Stimulated activated CD4-positive, alpha-beta T cell treated with anti-CD3 and anti-CD28 coated beads, Interleukin-2, amount 100 ng/mL, for 48 hours (primary cell): ENCODE measurements around the gene PACSIN3.
"Not testable (repeated sequence)": the region's sequence is repeated elsewhere in the genome, so short reads cannot be mapped to it uniquely, and the experiment has no call there.

Source experiments
- DNase-seq, 2 donors: peaks; one replicate each; pipeline ENCODE4 v3.0.0-alpha.2; 2020

PACSIN3 gene

DNA sequence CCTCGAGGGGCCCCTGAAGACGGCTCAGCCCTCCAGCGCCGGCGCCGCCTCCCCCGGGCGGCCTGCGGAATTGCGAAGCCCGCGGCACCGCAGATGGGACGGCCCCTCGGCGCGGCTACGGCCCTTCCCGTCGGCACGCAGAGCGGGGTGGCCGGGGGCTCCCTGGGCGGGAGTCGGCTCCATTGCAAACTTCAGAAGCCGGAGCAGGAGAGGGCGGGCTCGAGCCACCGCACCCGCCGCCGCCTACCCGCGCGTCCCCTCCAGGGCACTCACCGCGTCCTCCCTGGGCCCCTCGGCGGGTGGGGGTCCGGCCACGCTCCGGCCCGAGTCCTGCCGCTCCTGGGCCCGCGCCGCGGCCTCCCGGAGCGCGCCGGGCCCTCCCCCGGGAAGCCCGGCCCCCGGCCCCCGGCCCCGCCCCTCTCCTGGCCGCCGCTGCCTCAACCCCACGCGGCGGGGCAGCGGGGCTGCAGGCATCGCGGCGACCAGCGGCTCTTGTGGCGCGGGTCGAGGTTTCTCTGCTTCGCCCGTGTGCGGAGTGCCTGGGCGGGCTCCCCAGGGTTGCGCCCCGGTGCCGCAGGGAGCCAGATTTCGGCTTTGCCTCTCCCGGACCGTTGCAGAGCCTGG is at the start of gene PACSIN3:
PACSIN3 (minus strand) TSS at position 359 of the 624 bp plus-strand sequence. CDS start 3,707 bp downstream, outside the sequence.
- DNase-seq, result peak in 1 of 2 donors; percentile 31

DNA sequence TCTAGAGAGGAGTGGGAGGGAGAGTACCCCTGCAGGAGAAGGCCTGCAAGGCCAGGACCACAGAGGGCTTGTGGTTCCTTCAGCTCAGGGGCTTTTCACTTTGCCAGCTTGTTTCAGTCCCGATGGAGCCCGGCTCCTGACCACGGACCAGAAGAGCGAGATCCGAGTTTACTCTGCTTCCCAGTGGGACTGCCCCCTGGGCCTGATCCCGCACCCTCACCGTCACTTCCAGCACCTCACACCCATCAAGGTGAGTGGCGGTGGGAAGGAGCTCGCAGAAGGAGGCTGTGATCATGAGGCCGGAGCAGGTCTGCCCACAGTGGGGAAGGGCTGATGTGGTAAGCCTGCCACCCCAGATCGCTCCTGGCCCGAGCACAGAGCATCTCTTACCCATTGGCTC is 48.9 kb upstream of the PACSIN3 start:
- DNase-seq, result no peak

- DNase-seq, result no peak
Observed at GRCh38 chr11:47234669-47235100, 48.5 kb upstream of the PACSIN3 start.

- DNase-seq, result no peak
Observed at GRCh38 chr11:47233989-47234668, 47.9 kb upstream of the PACSIN3 start.

DNA sequence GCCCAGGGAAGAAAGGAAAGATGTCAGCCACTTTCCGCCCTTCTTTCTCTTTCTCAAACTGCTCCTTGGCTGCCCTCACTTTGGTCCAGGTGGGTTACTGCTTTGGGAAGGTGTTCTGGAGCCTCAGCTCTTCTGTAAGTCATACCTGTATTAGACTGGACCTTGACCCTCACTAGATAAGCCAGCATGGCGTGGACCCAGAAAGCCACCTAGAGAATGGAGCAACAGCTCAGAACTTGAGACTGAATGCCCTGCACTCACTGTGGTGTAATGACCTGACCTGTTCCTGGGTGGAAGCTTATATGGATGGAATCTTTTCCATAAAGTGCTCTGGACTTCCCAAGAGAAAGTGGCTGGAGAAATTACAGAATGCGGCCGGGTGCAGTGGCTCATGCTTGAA is 46.8 kb upstream of the PACSIN3 start:
- DNase-seq, result no peak

DNA sequence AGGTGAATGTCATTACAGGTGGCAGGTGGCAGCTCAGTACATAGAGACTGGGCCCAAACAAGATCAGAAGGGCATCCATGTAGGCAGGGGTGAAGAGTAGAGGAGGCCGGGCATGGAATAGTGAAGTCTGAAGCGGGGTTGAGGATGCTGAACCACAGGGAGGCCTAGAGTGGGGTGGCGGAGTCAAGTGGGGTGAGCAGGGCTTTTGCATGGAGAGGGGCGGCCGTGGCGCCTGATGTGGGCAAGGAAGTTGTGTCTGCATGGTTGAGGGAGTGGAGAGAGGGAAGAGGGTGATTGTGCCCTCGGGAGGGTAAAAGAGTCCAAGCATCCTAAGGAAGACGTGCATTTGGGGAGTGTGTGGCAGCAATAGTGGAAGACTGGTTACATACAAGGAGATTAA is 42.9 kb upstream of the PACSIN3 start:
- DNase-seq, result no peak

DNA sequence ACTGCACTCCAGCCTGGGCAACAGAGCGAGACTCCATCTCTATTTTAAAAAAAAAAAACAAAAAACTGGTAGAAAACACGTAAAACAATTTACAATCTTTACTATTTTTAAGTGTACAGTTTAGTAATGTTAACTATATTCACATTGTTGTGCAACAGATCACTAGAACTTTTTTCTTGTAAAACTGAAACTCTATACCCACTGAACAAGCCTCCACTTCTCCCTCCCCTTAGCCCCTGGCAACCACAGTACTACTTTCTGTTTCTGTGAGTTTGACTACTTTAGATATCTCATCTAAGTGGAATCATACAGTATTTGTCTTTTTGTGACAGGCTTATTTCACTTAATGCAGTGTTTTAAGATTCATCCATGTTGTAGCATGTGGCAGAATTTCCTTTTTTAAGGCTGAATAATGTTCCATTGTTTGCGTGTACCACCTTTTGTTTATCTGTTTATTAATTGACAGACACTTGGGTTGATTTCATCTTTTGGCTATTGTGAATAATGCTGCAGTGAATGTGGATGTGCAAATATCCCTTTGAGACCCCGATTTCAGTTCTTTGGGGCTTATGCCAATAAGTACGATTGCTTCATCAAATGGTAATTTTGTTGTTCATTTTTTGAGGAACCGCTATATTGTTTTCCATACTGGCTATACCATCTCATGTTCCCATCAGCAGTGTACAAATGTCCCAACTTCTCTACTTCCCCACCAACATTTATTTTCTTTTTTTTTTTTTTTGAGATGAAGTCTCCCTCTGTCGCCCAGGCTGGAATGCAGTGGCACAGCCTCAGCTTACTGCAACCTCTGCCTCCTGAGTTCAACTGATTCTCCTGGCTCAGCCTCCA is 39.5 kb upstream of the PACSIN3 start:
- DNase-seq, result no peak

- no peak for DNase-seq
Observed at GRCh38 chr11:47222696-47223095, 36.5 kb upstream of the PACSIN3 start.

GRCh38 chr11:47220401-47220821 is 34.2 kb upstream of the PACSIN3 start:
- no peak for DNase-seq

- DNase-seq, result peak; percentile 47 to 56
Observed at GRCh38 chr11:47216121-47216798, 30.0 kb upstream of the PACSIN3 start.

DNA sequence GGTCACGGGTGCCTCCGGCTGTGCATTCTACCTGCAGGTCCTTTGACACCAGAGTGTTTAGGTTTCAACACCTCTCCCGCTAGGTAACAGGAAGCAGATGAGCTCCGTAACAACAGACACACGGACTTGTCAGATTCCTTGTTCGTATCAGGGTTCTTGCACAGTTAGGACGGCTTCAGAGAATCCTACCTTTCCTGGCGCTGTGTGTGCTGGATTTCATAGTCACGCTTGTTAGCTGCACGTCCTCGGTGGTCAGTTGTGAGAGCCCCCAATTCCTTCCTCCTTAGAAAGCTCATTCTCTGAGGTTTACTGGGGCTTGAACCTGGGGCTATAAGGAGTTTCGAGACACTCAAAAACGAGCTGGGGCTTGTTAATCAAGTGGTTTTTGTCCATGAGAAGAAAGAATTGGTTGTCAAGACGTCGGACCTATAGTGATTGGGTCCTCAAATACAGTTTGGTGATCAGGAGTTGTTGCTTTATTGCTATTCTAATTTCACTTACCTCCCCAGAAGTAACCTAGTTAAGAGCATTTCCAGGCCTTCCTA is 29.2 kb upstream of the PACSIN3 start:
- no peak for DNase-seq

DNA sequence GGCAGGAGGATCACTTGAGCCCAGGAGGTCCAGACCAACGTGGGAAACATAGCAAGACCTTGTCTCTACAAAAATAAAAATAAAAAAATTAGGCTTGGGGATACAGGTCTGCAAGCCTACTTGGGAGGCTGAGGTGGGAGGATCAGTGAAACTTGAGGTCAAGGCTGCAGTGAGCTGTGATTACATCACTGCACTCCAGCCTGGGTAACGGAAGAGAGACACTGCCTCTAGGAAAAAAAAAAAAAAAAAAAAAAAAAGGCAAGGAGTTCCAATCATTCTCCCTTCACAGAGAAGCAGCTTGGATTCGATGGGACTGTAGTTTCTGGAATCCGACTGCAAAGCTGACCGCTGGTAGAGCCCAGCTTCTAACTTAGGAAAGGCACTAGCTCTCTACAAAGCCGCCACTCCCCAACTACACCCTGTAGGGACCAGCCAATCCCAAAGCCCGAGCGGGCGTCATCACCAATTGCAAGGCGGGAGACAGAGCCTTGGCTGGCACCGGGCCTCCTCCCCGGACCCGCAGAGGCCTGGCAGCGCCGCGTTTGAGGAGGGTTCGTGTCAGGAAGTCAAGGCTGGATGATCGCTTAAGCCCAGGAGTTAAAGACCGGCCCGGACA is 27.8 kb upstream of the PACSIN3 start:
- DNase-seq, result peak; percentile 76 to 79

DNA sequence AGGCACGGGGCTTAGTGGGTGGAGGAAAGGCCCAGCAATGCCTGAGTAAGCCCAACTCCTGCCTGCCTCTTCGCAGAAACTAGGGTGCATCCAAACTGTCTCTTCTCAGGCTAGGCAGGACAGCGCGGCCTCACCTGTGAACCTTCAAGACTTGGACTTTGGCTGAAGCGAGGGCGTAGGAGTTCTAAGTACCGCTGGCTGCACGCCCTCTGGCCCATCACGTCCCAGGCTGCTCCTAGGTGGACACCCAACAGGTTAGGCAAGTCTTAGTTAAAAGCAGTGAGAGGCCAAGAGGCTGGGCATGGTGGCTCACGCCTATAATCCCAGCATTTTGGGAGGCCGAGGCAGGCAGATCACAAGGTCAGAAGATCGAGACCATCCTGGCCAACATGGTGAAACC is 26.7 kb upstream of the PACSIN3 start:
- DNase-seq, result no peak

DNA sequence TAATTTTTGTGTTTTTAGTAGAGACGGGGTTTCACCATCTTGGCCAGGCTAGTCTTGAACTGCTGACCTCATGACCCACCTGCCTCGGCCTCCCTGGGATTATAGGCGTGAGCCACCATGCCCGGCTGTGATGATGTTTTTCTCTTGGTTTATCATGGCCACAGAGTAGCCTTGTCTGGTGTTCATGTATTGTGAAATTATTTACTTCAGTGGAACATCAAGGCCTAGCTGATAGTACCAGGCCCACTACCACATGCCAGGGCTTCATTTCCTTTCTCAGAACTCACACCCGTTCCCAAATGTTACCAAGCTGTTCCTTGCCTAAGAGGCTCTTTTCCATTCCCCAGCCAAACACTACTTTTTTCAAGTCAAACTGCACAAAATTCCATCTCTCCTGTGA is 22.4 kb upstream of the PACSIN3 start:
- DNase-seq, result no peak

GRCh38 chr11:47208008-47208552 is 21.8 kb upstream of the PACSIN3 start:
- DNase-seq, result not testable (repeated sequence)

DNA sequence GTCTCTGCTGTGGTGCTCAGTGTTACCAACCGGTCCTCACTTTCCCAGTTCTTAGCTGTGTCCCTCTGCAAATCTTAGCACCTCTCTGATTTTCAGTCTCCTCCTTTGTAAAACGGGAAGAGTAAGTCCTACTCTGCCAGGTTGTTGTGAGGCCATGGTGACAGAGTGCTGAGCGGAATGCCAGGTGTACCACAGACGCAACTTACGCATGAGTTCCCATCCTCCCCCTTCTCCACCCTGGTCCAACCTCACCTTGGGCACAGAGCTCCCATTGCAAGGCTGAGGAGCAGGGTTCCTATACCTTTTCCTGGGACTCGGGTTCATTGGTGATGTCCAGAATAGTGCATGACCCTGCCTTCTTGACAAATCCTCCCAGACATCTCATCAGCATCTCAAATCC is 21.2 kb upstream of the PACSIN3 start:
- DNase-seq, result no peak

DNA sequence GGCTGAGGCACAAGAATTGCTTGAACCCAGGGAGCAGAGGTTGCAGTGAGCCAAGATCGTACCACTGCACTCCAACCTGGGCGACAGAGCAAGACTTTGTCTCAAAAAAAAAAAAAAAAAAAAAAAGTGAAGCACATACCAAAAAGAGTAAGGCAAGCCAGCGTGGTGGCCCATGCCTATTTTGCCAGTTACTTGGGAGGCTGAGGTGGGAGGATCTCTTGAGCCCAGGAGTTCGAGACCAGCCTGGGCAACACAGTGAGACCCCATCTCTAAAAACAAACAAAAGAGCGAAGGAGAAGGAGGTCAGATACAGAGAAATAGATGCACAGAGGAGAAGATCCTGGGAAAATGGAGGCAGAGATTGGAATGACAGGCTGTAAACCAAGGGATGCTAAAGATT is 20.3 kb upstream of the PACSIN3 start:
- not testable (repeated sequence) for DNase-seq

DNA sequence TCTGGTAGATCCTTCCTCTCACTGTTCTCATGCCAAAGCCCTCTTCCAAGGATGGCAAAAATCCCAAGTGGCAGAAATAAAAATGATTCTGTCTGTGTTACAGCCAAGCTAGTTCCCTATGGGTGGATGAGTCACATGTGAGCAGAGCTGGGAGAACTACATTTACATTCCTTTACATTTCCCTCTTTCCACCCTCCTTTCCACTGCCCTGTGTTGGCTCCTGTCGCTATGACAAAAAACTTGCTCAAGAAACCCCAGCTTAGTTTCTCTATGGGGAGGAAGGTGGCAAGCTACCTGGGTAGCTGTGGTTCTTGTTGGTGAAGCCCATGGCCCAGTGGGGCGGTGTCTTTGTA is 18.4 kb upstream of the PACSIN3 start:
- DNase-seq, result no peak

- DNase-seq, result no peak
Observed at GRCh38 chr11:47202576-47202975, 16.3 kb upstream of the PACSIN3 start.

- no peak for DNase-seq
Observed at GRCh38 chr11:47201015-47201414, 14.8 kb upstream of the PACSIN3 start.

DNA sequence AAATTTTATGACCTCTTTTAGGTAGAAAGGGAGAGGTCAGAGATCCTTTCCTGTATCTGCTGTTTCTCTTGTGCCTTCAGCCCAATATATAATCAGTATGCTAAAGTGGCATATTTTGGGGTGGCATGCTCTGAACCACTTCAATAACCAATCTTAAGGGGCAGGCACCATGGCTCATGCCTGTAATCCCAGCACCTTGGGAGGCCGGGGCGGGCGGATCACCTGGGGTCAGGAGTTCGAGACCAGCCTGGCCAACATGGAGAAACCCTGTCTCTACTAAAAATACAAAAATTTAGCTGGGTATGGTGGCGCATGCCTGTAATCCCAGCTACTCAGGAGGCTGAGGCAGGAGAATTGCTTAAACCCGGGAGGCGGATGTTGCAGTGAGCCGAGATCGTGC is 11.9 kb upstream of the PACSIN3 start:
- DNase-seq, result not testable (repeated sequence)

DNA sequence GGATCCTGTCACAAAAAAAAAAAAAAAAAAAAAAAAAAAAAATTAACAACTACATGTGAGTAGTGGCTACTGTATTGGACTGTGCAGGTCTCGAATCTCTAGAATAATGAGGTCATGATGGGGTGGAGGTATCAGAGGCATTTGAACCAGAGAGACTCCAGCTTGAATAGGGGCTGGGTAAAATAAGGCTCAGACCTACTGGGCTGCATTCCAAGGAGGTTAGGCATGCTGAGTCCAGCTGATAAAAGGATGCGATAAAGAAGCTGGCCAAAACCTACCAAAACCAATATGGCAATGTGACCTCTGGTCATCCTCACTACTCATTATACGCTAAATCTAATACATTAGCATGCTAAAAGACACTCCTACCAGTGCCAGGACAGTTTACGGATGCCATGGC is 5.9 kb upstream of the PACSIN3 start:
- DNase-seq, result no peak
